Measurements from ENCODE around the gene ZNF180.

ZNF180 gene

DNA sequence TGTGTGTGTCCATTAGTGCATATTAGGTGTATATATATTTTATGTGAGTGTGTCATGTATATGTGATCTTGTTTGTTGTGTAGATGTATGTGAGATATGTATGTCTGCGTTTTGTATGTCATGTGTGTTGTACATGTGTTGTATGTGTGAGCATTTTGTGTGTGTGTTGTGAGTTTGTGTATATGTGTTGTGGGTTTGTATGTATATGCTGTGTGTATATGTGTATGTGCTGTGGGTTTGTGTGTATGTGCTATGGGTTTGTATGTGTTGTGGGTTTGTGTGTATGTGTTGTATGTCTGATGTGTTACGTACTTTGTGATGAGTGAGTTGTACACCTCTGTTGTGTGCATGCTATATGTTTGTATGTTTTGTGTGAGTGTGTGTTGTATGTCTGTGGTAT lies 21.0 kb upstream of the ZNF180 start:
- no peaks in the 10 kb centered on the region for H3K27me3 ChIP-seq (ENCODE audit: insufficient read depth, insufficient read length)
- no peaks in the 10 kb centered on the region for H3K9me3 ChIP-seq (ENCODE audit: insufficient read depth, low read length)
- no peak for DNase-seq (ENCODE audit: low read depth, low spot score)
- no peak overlapping the region for H3K9ac ChIP-seq (ENCODE audit: insufficient read length, low read depth)
- TF ChIP-seq YY1 (IDR thresholded peaks at IDR 0.05; ENCODE audit: insufficient read depth, insufficient read length) = no peak
- TF ChIP-seq ZNF274 (IDR thresholded peaks at IDR 0.05; ENCODE audit: low read depth, low read length) = no peak
- no peak for TF ChIP-seq SUZ12 (IDR thresholded peaks at IDR 0.05; ENCODE audit: extremely low read depth, insufficient read depth, insufficient read length)
- no peaks in the 10 kb centered on the region for H3K4me1 ChIP-seq (ENCODE audit: insufficient read depth, insufficient read length)
- H3K36me3 ChIP-seq (ENCODE audit: insufficient read depth, insufficient read length, low read length) = no peaks in the 10 kb centered on the region
- H3K4me3 ChIP-seq (ENCODE audit: insufficient read length, low read depth) = no peak overlapping the region

DNA sequence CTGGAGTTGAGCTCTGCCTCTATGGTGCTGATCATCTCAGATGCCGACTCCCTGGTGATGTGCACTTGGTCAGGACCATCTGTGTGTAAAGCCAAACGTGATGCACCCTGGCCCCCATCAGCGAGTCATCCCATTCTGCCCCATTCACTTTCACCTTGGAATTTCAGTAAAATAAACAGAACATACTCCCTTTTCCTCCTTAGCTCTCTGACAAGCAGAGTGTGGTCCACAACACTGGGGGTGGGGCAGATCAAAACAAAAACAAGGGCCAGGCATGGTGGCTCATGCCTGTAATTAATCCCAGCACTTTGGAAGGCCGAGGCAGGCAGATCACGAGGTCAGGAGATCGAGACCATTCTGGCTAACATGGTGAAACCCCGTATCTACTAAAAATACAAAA lies 16.8 kb upstream of the ZNF180 start:
- Histone ChIP-seq H3K27me3 (ENCODE audit: insufficient read depth, insufficient read length) (no peaks in the 10 kb centered on the region), H3K9ac (ENCODE audit: insufficient read length, low read depth) (no peak overlapping the region), H3K36me3 (ENCODE audit: insufficient read depth, insufficient read length, low read length) (no peaks in the 10 kb centered on the region), H3K4me3 (ENCODE audit: insufficient read length, low read depth) (no peak overlapping the region), H3K9me3 (ENCODE audit: insufficient read depth, low read length) (no peaks in the 10 kb centered on the region), H3K4me1 (ENCODE audit: insufficient read depth, insufficient read length) (no peaks in the 10 kb centered on the region)
- no peak for TF ChIP-seq YY1 (IDR thresholded peaks at IDR 0.05; ENCODE audit: insufficient read depth, insufficient read length)
- no peak for DNase-seq (ENCODE audit: low read depth, low spot score)

DNA sequence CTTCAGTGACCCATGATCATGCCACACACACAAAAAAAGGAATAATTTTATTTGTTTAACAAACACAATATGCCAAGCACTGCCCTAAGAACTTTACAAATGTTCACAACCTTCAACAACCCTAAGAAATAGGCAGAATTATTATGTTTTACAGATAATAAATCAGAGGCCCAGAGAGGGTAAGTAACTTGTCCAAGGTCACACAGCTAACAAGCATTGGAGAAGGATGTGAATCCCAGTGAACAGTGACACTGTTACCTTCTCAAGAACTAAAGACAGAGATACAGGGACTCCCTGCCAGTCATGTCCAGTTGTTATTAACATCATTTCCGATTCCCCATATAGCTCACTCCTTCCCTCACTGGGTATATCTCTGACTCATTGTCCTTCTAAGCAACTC lies 15.6 kb upstream of the ZNF180 start:
- Histone ChIP-seq H3K9ac (ENCODE audit: insufficient read length, low read depth) (no peak overlapping the region), H3K27me3 (ENCODE audit: insufficient read depth, insufficient read length) (peaks cover 8% of the 10 kb centered on the region), H3K4me1 (ENCODE audit: insufficient read depth, insufficient read length) (no peaks in the 10 kb centered on the region), H3K36me3 (ENCODE audit: insufficient read depth, insufficient read length, low read length) (no peaks in the 10 kb centered on the region), H3K9me3 (ENCODE audit: insufficient read depth, low read length) (no peaks in the 10 kb centered on the region), H3K4me3 (ENCODE audit: insufficient read length, low read depth) (no peak overlapping the region)
- no peak for DNase-seq (ENCODE audit: low read depth, low spot score)
- TF ChIP-seq YY1 (IDR thresholded peaks at IDR 0.05; ENCODE audit: insufficient read depth, insufficient read length) = no peak
- TF ChIP-seq SUZ12 (IDR thresholded peaks at IDR 0.05; ENCODE audit: extremely low read depth, insufficient read depth, insufficient read length) = no peak
- no peak for TF ChIP-seq ZNF274 (IDR thresholded peaks at IDR 0.05; ENCODE audit: low read depth, low read length)

DNA sequence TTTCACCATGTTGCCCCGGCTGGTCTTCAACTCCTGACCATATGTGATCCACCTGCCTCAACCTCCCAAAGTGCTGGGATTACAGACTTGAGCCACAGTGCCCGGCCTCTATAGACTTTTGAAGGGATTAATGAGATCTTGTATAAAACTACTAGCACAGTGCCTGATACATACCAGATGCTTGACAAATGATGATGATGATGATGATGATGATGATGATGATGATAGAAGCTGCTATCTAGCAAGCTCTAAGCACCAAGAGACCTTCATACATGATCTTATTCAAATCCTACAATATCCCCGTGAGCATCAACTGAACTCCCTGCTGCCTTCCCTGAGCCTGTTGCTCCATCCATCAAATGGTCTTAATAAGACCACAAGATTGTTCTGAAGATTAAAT lies 14.7 kb upstream of the ZNF180 start:
- no peak for TF ChIP-seq SUZ12 (IDR thresholded peaks at IDR 0.05; ENCODE audit: extremely low read depth, insufficient read depth, insufficient read length)
- no peak for TF ChIP-seq YY1 (IDR thresholded peaks at IDR 0.05; ENCODE audit: insufficient read depth, insufficient read length)
- no peak for TF ChIP-seq ZNF274 (IDR thresholded peaks at IDR 0.05; ENCODE audit: low read depth, low read length)
- Histone ChIP-seq H3K36me3 (ENCODE audit: insufficient read depth, insufficient read length, low read length) (no peaks in the 10 kb centered on the region), H3K4me3 (ENCODE audit: insufficient read length, low read depth) (no peak overlapping the region), H3K9me3 (ENCODE audit: insufficient read depth, low read length) (no peaks in the 10 kb centered on the region), H3K27me3 (ENCODE audit: insufficient read depth, insufficient read length) (peaks cover 10% of the 10 kb centered on the region), H3K4me1 (ENCODE audit: insufficient read depth, insufficient read length) (no peaks in the 10 kb centered on the region), H3K9ac (ENCODE audit: insufficient read length, low read depth) (no peak overlapping the region)
- DNase-seq (ENCODE audit: low read depth, low spot score) = no peak

DNA sequence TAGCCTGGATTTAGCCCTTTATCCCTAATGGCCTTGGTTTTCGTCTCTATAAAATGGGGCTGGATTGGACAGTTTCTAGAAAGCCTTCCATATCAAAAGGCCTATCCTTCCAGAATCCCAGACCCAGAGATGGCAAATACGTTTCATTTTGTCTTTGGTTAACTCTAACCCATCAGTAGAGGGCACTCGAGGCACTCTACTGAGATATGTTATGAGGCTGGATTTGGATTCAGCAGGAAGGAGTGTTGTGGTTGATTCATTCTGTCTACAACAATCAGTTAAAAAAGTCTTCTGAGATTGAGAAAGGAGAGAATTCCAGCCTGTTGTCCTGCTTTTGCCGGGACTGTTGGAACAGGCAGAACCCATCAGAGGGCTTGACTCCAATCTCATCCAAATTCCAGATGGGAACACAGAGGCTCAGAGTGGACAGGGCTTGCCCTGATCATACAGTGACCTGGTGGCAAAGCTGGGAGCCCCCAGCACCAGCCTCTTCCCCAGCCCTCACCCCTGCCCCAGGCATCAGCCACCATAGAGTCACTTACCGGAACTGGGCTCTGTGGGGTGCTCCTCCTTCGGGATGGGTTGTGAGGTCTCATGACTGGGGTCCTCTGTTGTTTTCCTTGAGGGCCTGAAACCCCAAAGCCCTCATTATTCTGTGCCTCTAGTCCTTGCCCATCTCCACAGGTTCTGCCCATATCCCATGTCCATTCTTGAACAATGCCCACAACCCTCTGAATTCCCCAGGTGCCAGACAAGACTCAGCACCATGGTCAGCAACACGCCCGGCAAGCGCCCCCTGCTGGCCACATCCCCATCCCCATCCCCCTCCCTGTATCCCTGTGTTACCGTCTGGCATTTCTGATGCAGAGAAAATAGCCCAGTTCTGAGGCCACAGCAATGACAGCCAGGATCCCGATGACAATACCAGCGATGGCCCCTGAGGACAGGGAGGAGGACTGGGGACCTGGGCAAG lies 12.3 kb upstream of the ZNF180 start:
- Histone ChIP-seq H3K9me3 (ENCODE audit: insufficient read depth, low read length) (no peaks in the 10 kb centered on the region), H3K9ac (ENCODE audit: insufficient read length, low read depth) (no peak overlapping the region), H3K4me3 (ENCODE audit: insufficient read length, low read depth) (no peak overlapping the region), H3K36me3 (ENCODE audit: insufficient read depth, insufficient read length, low read length) (no peaks in the 10 kb centered on the region), H3K27me3 (ENCODE audit: insufficient read depth, insufficient read length) (peaks cover 17% of the 10 kb centered on the region), H3K4me1 (ENCODE audit: insufficient read depth, insufficient read length) (no peaks in the 10 kb centered on the region)
- DNase-seq (ENCODE audit: low read depth, low spot score) = peak; percentile 20
- TF ChIP-seq ZNF274 (IDR thresholded peaks at IDR 0.05; ENCODE audit: low read depth, low read length) (no peak), YY1 (IDR thresholded peaks at IDR 0.05; ENCODE audit: insufficient read depth, insufficient read length) (no peak), SUZ12 (IDR thresholded peaks at IDR 0.05; ENCODE audit: extremely low read depth, insufficient read depth, insufficient read length) (no peak)

DNA sequence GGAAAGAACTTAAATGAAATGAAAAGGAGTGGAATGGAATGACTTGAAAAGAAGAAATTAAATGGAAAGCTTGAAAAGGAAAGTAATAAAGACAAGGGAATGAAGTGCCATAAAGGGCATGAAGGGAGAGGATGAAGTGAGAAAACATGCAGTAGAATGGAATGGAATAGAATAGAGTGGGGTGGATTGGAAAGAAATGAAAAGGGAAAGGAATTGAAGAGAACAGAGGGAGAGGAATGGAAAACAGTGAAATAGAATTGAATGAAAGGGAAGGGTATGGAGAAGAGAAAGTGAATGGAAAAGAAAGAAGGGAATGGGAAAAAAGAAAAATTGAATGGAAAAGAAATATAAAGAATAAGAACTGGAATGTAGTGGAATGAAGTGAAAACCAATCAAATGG lies 9.2 kb upstream of the ZNF180 start:
- H3K9me3 ChIP-seq (ENCODE audit: insufficient read depth, low read length) = no peaks in the 10 kb centered on the region
- no peak overlapping the region for H3K4me3 ChIP-seq (ENCODE audit: insufficient read length, low read depth)
- H3K27me3 ChIP-seq (ENCODE audit: insufficient read depth, insufficient read length) = peaks cover 22% of the 10 kb centered on the region
- no peak overlapping the region for H3K9ac ChIP-seq (ENCODE audit: insufficient read length, low read depth)
- TF ChIP-seq SUZ12 (IDR thresholded peaks at IDR 0.05; ENCODE audit: extremely low read depth, insufficient read depth, insufficient read length) (no peak), YY1 (IDR thresholded peaks at IDR 0.05; ENCODE audit: insufficient read depth, insufficient read length) (no peak)
- no peaks in the 10 kb centered on the region for H3K36me3 ChIP-seq (ENCODE audit: insufficient read depth, insufficient read length, low read length)
- DNase-seq (ENCODE audit: low read depth, low spot score) = no peak
- no peaks in the 10 kb centered on the region for H3K4me1 ChIP-seq (ENCODE audit: insufficient read depth, insufficient read length)

DNA sequence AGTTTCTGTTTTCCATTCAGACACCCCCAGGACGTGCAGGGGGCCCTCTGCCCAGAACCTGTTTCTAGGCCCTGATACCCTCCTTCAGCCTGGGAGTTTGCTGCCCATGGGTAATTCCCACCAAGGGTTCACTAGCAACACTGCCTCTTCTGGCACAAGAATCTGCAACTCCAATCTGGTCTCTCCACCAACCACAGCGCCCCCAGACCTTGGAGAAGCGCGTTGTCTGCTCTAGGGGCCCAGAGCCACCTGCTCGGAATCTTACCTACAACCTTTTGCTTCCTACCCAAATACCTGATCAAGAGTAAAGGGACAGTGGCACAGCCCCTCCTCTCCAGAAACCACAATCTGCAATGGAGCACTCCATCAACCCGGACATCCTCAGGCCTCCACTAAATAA lies 763 bp downstream of the ZNF180 start:
- TF ChIP-seq ZNF274 (IDR thresholded peaks at IDR 0.05; ENCODE audit: low read depth, low read length) (no peak), YY1 (IDR thresholded peaks at IDR 0.05; ENCODE audit: insufficient read depth, insufficient read length) (no peak), SUZ12 (IDR thresholded peaks at IDR 0.05; ENCODE audit: extremely low read depth, insufficient read depth, insufficient read length) (no peak)
- no peak for DNase-seq (ENCODE audit: low read depth, low spot score)
- Histone ChIP-seq H3K27me3 (ENCODE audit: insufficient read depth, insufficient read length) (no peaks in the 10 kb centered on the region), H3K36me3 (ENCODE audit: insufficient read depth, insufficient read length, low read length) (peaks cover 47% of the 10 kb centered on the region), H3K9me3 (ENCODE audit: insufficient read depth, low read length) (peaks cover 50% of the 10 kb centered on the region), H3K9ac (ENCODE audit: insufficient read length, low read depth) (peak overlapping the region; percentile 99), H3K4me3 (ENCODE audit: insufficient read length, low read depth) (peak overlapping the region; percentile 86), H3K4me1 (ENCODE audit: insufficient read depth, insufficient read length) (peaks cover 4% of the 10 kb centered on the region)

All from NT2/D1 (cell line).